Left ventricle myocardium superior (tissue), 1 donor: Measurements from ENCODE around the gene MAP7D3. TPM values are rescaled to one million over a fixed set of nuclear protein-coding genes. Genes with fewer than 3 reads are reported as not detected.
"Not testable (repeated sequence)": the region's sequence is repeated elsewhere in the genome, so short reads cannot be mapped to it uniquely, and the experiment has no call there.

ENCODE experiments used
- ATAC-seq: fragments of 200-7000 bp; cut with Tn5 transposase; one replicate; pipeline ENCODE4 v1.9.1; 2020; ENCODE audit warnings: mild to moderate bottlenecking, moderate library complexity
- DNase-seq: peaks from one replicate; pipeline ENCODE4 v3.0.0-alpha.2; 2020
- intact Hi-C: fragments of 100-400 bp; cut with micrococcal nuclease; formaldehyde crosslinking; loops from one replicate; pipeline ENCODE4 v1.11.0; 2022
- long read RNA-seq: library from polyadenylated mRNA; unstranded; transcript quantifications from one replicate; pipeline ENCODE4 v2.0.0, GENCODE V29; 2021
- total RNA-seq: library from RNA; stranded (reverse); fragmentation: NEBNext Ultra II Directional; extraction: Animal tissue kit (Norgen Biotek cat#: 25700); gene quantifications from one replicate; pipeline ENCODE4 v1.2.1, GENCODE V29; 2021
- donor health status: DM: no; HTN: yes; CAD: no; lungs with severe emphysema.

Gene MAP7D3
- total RNA-seq: 10.8 TPM
- long read RNA-seq, full-length matches to known transcripts: 8 of 26 reads
- long read RNA-seq, partial matches to known transcripts: 16 of 26 reads
- long read RNA-seq, other reads (novel, unspliced or antisense): 2 of 26 reads

- DNase-seq (peak; percentile 84), ATAC-seq (peak; percentile 97)
- intact Hi-C loops: no loop called here
Measured at GRCh38 chrX:136251041-136251991, at the start of gene MAP7D3. Gene MAP7D3, minus strand, starts transcription at chrX:136251400. Its CDS starts 42 bp downstream, at chrX:136251358.

GRCh38 chrX:136300721-136301120 lies 49.5 kb upstream of the MAP7D3 start, which contains the start of gene ADGRG4:
Gene ADGRG4, plus strand, starts transcription at chrX:136300963. Its CDS starts 7,815 bp downstream, at chrX:136308778.
- DNase-seq, ATAC-seq, intact Hi-C loops: not testable (repeated sequence)

GRCh38 chrX:136295380-136295779 lies 44.2 kb upstream of the MAP7D3 start:
- ATAC-seq: no peak
- no peak for DNase-seq
- intact Hi-C loops: no loop called here

- ATAC-seq (no peak), DNase-seq (no peak)
- intact Hi-C loops: no loop called here
Measured at GRCh38 chrX:136292656-136293055, 41.5 kb upstream of the MAP7D3 start.

GRCh38 chrX:136291824-136292223 lies 40.6 kb upstream of the MAP7D3 start:
- intact Hi-C loops: no loop called here
- DNase-seq (no peak), ATAC-seq (no peak)

DNA sequence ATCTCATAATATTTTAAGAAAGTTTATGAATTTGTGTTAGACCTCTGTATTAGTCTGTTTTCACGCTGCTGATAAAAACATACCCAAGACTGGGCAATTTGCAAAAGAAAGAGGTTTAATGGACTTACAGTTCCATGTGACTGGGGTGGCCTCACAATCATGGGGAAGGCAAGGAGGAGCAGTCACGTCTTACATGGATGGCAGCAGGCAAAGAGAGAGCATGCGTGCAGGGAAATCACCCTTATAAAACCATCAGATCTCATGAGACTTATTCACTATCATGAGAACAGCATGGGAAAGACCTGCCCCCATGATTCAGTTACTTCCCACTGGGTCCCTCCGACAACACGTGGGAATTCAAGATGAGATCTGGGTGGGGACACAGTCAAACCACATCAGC lies 35.2 kb upstream of the MAP7D3 start:
- DNase-seq, ATAC-seq, intact Hi-C loops: not testable (repeated sequence)

GRCh38 chrX:136275553-136275952 lies 24.4 kb upstream of the MAP7D3 start:
- intact Hi-C loops: no loop called here
- DNase-seq (no peak), ATAC-seq (no peak)

DNA sequence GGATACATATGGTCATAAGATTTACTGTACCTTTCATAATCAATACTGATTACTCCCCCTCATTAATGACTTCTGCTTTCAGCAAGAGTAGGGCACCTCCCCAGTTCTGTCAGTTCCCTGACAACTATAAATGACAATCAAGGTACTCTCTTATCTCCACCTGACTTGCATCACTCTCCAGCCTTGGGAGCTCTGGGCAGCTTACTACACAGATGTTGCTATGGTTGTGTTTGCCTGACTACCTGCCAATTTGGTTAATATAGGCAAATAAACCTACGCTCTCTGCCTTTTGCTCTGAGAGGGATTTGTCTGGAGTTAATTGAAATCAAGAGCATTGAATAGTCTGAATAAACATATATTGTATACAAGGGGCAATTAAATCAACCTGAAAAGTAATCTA lies 22.8 kb upstream of the MAP7D3 start:
- intact Hi-C loops: loop anchor here (5.0 kb wide), 1 partner anchor 247 kb away; no protein-coding TSS in a partner anchor
- DNase-seq (no peak), ATAC-seq (peak; percentile 83)

DNA sequence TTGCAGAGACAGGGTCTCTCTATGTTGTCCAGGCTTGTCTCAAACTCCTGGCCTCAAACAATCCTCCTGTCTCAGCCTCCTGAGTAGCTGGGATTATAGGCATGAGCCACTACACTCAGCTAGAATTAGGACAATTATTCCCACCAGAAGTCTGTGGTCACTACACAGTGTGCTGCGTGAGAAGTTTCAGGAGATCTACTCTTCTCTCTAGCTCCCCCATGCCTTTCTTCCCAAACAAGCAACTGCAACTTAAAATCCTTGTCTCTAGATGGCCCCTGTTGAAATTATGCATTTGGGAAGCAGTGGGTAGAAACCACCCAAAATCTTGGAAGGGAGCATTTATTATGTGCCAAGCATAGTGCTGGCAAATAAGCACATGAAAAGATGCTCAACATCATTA lies 21.1 kb upstream of the MAP7D3 start:
- ATAC-seq (no peak), DNase-seq (no peak)
- intact Hi-C loops: loop anchor here (5.0 kb wide), 1 partner anchor 245 kb away; no protein-coding TSS in a partner anchor

- no peak for ATAC-seq
- intact Hi-C loops: loop anchor here (5.0 kb wide), 1 partner anchor 244 kb away; no protein-coding TSS in a partner anchor
Measured at GRCh38 chrX:136271300-136271699, 20.1 kb upstream of the MAP7D3 start.

GRCh38 chrX:136269921-136270320 lies 18.7 kb upstream of the MAP7D3 start:
- intact Hi-C loops: loop anchor here (5.0 kb wide), 1 partner anchor 243 kb away; no protein-coding TSS in a partner anchor
- ATAC-seq (no peak), DNase-seq (no peak)

More at GRCh38 chrX:136271300-136271699, 20.1 kb upstream of the MAP7D3 start:
- DNase-seq: no peak

DNA sequence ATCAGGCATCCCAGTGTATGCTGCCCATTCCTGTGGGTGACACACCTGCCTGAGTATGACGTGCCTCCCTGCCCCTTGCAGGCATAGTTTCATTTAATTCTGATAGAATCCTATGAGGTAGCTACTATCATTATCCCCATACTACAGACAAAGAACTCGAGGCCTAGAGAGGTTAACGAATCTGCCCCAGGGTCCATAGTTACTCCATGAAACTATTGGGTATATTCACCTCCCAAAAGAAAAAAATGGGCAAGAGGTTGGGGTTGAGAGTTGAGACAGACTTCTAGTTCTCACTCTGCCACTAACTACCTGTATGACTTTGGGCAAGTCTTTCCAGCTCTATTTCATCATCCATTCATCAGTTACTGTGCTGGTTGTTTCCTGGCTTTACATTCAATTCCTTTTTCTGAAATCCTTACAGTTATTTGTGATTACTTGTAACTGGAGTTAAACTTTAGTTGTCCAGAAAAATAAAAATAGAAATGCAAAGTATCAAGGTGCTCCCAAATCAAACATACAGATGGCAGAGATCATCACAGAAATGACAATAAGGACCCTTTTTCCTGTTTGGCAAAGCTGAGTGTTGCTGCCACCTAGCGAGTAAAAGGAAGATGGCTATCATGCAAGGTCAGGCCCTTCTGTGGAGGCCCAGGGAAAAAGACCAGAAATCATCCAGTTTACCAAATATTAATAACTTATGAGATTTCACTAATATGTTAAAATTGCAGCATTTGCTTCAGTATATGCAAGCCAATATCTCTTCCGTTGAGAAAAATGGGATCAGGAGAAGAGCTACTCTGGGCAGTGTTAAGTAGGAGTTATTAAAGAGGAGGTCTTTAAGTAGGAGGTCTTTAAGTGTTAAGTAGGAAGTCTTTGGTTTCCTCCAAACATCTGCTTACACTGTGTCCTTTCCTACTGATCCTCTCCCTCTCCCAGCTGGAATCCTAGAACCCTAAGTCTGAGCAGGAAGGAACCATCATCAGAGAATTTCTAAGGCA lies 17.1 kb upstream of the MAP7D3 start:
- peak; percentile 50 for ATAC-seq

GRCh38 chrX:136266828-136267227 lies 15.6 kb upstream of the MAP7D3 start:
- ATAC-seq (no peak), DNase-seq (no peak)
- intact Hi-C loops: no loop called here

More for the DNA sequence above, 17.1 kb upstream of the MAP7D3 start:
- intact Hi-C loops: no loop called here
- DNase-seq: no peak

DNA sequence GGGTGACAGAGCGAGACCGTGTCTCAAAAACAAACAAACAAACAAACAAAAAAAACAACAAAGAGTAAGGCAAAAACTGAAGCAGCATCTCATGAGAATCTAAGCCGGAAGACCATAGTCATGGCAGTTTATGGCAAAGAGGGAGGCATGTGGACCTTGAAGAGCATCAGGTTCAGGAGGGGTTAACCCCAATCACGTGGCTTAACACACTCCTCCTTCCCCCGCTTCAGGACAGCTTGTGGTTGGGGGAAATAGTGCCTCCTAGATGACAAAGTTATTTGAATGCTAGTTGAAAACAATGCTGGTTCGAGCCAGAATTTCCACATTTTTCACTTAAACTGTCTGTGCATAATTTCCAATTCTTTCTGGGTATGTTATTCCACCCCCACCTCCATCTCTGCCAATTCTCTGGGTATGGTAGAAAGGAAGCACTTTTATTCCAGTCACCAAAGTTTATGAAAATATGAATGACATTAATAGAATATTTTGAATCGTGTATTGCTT lies 11.7 kb upstream of the MAP7D3 start:
- ATAC-seq (no peak), DNase-seq (no peak)
- intact Hi-C loops: no loop called here

DNA sequence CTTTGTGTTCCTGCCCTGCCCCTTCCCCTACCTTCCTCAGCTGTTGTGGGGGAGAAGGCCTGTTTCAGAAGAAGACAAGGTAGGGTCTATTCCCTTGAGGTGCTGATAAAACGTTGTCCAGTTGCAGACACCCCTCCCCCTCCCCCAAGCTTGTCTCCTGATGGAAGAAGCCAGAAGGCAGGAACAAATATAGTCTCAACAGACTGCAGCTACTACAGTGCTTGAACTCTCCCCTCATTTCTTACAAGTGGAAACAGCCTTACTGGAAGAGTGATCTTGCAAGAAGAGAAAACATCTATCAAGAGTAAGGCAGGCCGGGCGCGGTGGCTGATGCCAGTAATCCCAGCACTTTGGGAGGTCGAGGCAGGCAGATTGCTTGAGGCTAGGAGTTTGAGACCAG lies 11.0 kb upstream of the MAP7D3 start:
- intact Hi-C loops: no loop called here
- peak; percentile 54 for ATAC-seq
- no peak for DNase-seq

DNA sequence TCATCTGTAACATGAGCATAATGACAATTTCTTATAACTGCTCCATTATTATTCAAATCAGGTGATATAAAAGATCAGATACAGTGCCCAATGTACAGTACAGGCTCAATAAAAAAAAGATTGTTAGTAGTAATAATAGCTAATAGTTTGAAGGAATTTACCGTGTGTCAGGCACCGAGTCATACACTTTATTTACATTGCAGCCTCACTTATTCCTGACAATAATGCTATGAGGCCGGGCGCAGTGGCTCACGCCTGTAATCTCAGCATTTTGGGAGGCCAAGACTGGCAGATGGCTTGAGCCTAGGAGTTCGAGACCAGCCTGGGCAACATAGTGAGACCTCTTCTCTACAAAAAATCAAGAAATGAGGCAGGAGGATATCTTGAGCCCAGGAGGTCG lies 10.1 kb upstream of the MAP7D3 start:
- intact Hi-C loops: no loop called here
- DNase-seq (no peak), ATAC-seq (no peak)

- DNase-seq (no peak), ATAC-seq (no peak)
- intact Hi-C loops: no loop called here
Measured at GRCh38 chrX:136260776-136261175, 9.6 kb upstream of the MAP7D3 start.

- intact Hi-C loops: no loop called here
- ATAC-seq (peak; percentile 62), DNase-seq (no peak)
Measured at GRCh38 chrX:136259543-136259942, 8.3 kb upstream of the MAP7D3 start.

DNA sequence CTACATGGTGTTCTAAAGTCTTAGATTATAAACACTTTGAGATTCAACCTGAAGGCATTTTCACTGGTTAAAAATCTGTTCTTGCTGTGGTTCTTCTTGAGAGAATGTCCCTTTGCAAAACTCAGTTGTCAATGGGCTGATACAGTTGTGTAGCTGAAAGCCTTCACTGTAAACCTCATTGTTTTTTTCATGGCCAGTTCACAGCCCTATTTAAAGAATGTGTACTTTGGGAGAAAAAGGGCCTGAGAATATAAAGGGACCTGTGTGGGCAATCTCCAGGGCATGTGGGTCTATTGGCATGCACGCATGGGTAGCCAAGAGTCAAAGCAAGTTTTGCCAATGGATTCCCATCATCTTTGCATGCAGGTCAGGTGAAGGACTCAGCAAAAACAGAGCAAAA lies 7.8 kb upstream of the MAP7D3 start:
- DNase-seq: no peak
- intact Hi-C loops: no loop called here
- ATAC-seq: no peak
